H9 (cell line): ENCODE data around the gene CYBC1. TPM values are rescaled to one million over a fixed set of nuclear protein-coding genes. Genes with fewer than 3 reads are reported as not detected.

Source experiments
- DNase-seq: peaks from one replicate; pipeline ENCODE4 v3.0.0-alpha.2; 2017
- H2AFZ ChIP-seq: one replicate; pipeline ENCODE4 v1.6.1; 2013; ENCODE audit warnings: mild to moderate bottlenecking, low read length, control low read depth, moderate library complexity
- H2AK5ac ChIP-seq: 2 replicates; pipeline ENCODE4 v1.6.1; 2013; ENCODE audit warnings: low read length, control low read depth, mixed read lengths; ENCODE audit not compliant: insufficient read length
- H2BK120ac ChIP-seq: one replicate; pipeline ENCODE4 v1.6.1; 2013; ENCODE audit warnings: low read depth, mild to moderate bottlenecking, low read length, control low read depth, inconsistent platforms; ENCODE audit not compliant: poor library complexity, severe bottlenecking
- H2BK12ac ChIP-seq: 2 replicates; pipeline ENCODE4 v1.6.1; 2013; ENCODE audit warnings: low read length, control low read depth, mixed read lengths, low read depth; ENCODE audit not compliant: insufficient read length
- H2BK15ac ChIP-seq: 2 replicates; pipeline ENCODE4 v1.6.1; 2013; ENCODE audit warnings: low read depth, low read length, control low read depth
- H2BK20ac ChIP-seq: one replicate; pipeline ENCODE4 v1.6.1; 2013; ENCODE audit warnings: low read depth, mild to moderate bottlenecking, low read length, control low read depth, inconsistent platforms; ENCODE audit not compliant: poor library complexity, severe bottlenecking
- H2BK5ac ChIP-seq: 2 replicates; pipeline ENCODE4 v1.6.1; 2013; ENCODE audit warnings: low read length, control low read depth, mixed read lengths; ENCODE audit not compliant: insufficient read length
- H3K14ac ChIP-seq: 2 replicates; pipeline ENCODE4 v1.6.1; 2013; ENCODE audit warnings: low read length, control low read depth; ENCODE audit not compliant: insufficient read depth
- H3K18ac ChIP-seq: 2 replicates; pipeline ENCODE4 v1.6.1; 2013; ENCODE audit warnings: low read depth, mild to moderate bottlenecking, mixed read lengths, low read length, control low read depth; ENCODE audit not compliant: insufficient read length
- H3K23ac ChIP-seq: 2 replicates; pipeline ENCODE4 v1.6.1; 2013; ENCODE audit warnings: low read length, control low read depth, mixed read lengths, low read depth; ENCODE audit not compliant: insufficient read length
- H3K23me2 ChIP-seq: 2 replicates; pipeline ENCODE4 v1.6.1; 2013; ENCODE audit warnings: low read depth, mild to moderate bottlenecking, mixed read lengths, low read length, control low read depth; ENCODE audit not compliant: insufficient read length, poor library complexity, severe bottlenecking
- H3K27ac ChIP-seq: 2 replicates; pipeline ENCODE4 v1.5.1; 2013; ENCODE audit warnings: low read length, control low read depth, mixed read lengths, low read depth; ENCODE audit not compliant: insufficient read length
- H3K27me3 ChIP-seq: 2 replicates; pipeline ENCODE4 v1.6.1; 2013; ENCODE audit warnings: low read length, control low read depth, inconsistent platforms; ENCODE audit not compliant: insufficient read depth
- H3K4ac ChIP-seq: 2 replicates; pipeline ENCODE4 v1.6.1; 2013; ENCODE audit warnings: low read depth, mild to moderate bottlenecking, control low read depth, inconsistent platforms, low read length, moderate library complexity
- H3K4me1 ChIP-seq: 2 replicates; pipeline ENCODE4 v1.6.1; 2013; ENCODE audit warnings: low read length, control low read depth, inconsistent platforms; ENCODE audit not compliant: insufficient read depth
- H3K4me2 ChIP-seq: 2 replicates; pipeline ENCODE4 v1.6.1; 2013; ENCODE audit warnings: low read length, control low read depth, mixed read lengths; ENCODE audit not compliant: insufficient read length, insufficient read depth
- H3K56ac ChIP-seq: 2 replicates; pipeline ENCODE4 v1.6.1; 2013; ENCODE audit warnings: low read depth, mild to moderate bottlenecking, mixed read lengths, low read length, control low read depth; ENCODE audit not compliant: insufficient read length
- H3K79me1 ChIP-seq: 2 replicates; pipeline ENCODE4 v1.6.1; 2013; ENCODE audit warnings: low read depth, mild to moderate bottlenecking, moderate library complexity, low read length, control low read depth, inconsistent platforms; ENCODE audit not compliant: insufficient read depth, poor library complexity, severe bottlenecking
- H3K79me2 ChIP-seq: 2 replicates; pipeline ENCODE4 v1.6.1; 2013; ENCODE audit warnings: low read length, control low read depth, inconsistent platforms; ENCODE audit not compliant: insufficient read depth
- H3K9ac ChIP-seq: 2 replicates; pipeline ENCODE4 v1.6.1; 2013; ENCODE audit warnings: low read length, control low read depth, mixed read lengths; ENCODE audit not compliant: insufficient read length; ENCODE audit errors: extremely low read depth
- H3K9me3 ChIP-seq: one replicate; pipeline ENCODE4 v1.6.1; 2013; ENCODE audit warnings: low read depth, low read length, inconsistent platforms; ENCODE audit not compliant: control insufficient read depth
- H3T11ph ChIP-seq: one replicate; pipeline ENCODE4 v1.6.1; 2013; ENCODE audit warnings: mild to moderate bottlenecking, low read length, control low read depth, inconsistent platforms
- H4K20me1 ChIP-seq: one replicate; pipeline ENCODE4 v1.6.1; 2013; ENCODE audit not compliant: control insufficient read depth, insufficient read length, insufficient read depth
- H4K5ac ChIP-seq: 2 replicates; pipeline ENCODE4 v1.6.1; 2013; ENCODE audit warnings: low read depth, mild to moderate bottlenecking, mixed read lengths, low read length, control low read depth; ENCODE audit not compliant: insufficient read length
- H4K8ac ChIP-seq: replicated peaks from 2 replicates; pipeline ENCODE4 v1.6.1; 2013; ENCODE audit warnings: low read length, control low read depth, mixed read lengths, low read depth; ENCODE audit not compliant: insufficient read length
- H4K91ac ChIP-seq: 2 replicates; pipeline ENCODE4 v1.6.1; 2013; ENCODE audit warnings: low read depth, mild to moderate bottlenecking, moderate library complexity, mixed read lengths, low read length, control low read depth; ENCODE audit not compliant: insufficient read length
- H3K27ac Mint-ChIP-seq, 3 experiments: 2 replicates in 2 of 3; 3 replicates in 1 of 3; pipeline ENCODE4 v1.8.0; 2020 to 2021; ENCODE audit warnings: mixed read lengths in 3 of 3, mild to moderate bottlenecking in 1 of 3, moderate library complexity in 1 of 3
- H3K27me3 Mint-ChIP-seq: 2 replicates; pipeline ENCODE4 v1.8.0; 2021; ENCODE audit warnings: low read depth, mild to moderate bottlenecking, moderate library complexity, mixed read lengths
- H3K36me3 Mint-ChIP-seq, 3 experiments: 2 replicates in 2 of 3; 3 replicates in 1 of 3; pipeline ENCODE4 v1.8.0; 2020 to 2021; ENCODE audit warnings: low read depth in 3 of 3, mixed read lengths in 3 of 3; ENCODE audit not compliant: insufficient read depth in 1 of 3
- H3K4me1 Mint-ChIP-seq, 2 experiments: 2 replicates each; pipeline ENCODE4 v1.8.0; 2020; ENCODE audit warnings: mixed read lengths in 2 of 2
- H3K4me3 Mint-ChIP-seq, 2 experiments: 2 replicates in 1 of 2; 3 replicates in 1 of 2; pipeline ENCODE4 v1.8.0; 2020 to 2021; ENCODE audit warnings: mild to moderate bottlenecking in 2 of 2, mixed read lengths in 2 of 2, moderate library complexity in 1 of 2
- H3K9me3 Mint-ChIP-seq, 2 experiments: 2 replicates in 1 of 2; 3 replicates in 1 of 2; pipeline ENCODE4 v1.8.0; 2020; ENCODE audit warnings: mild to moderate bottlenecking in 2 of 2, mixed read lengths in 2 of 2, moderate library complexity in 1 of 2
- CTCF ChIP-seq: fragments of 200-600 bp; sonication (generic); conservative IDR thresholded peaks from 3 replicates; pipeline ENCODE4 v1.8.0; 2021; ENCODE audit warnings: antibody characterized with exemption, mild to moderate bottlenecking
- WGBS: extraction: QIAGEN DNeasy Blood & Tissue Kit; methylation state at CpG from one replicate; pipeline ENCODE4 v1.1.7; 2013; ENCODE audit warnings: missing lambda C conversion rate, low lambda C conversion rate, mixed read lengths; ENCODE audit not compliant: insufficient read length; ENCODE audit errors: extremely low coverage; 5-methylcytosine and 5-hydroxymethylcytosine counted together
- total RNA-seq: library from RNA; stranded (reverse); gene quantifications from 2 replicates; pipeline ENCODE4 v1.2.1, GENCODE V29; 2021

CYBC1 gene
- total RNA-seq, 1 experiment from 2014 or later = 81.7 TPM

DNA sequence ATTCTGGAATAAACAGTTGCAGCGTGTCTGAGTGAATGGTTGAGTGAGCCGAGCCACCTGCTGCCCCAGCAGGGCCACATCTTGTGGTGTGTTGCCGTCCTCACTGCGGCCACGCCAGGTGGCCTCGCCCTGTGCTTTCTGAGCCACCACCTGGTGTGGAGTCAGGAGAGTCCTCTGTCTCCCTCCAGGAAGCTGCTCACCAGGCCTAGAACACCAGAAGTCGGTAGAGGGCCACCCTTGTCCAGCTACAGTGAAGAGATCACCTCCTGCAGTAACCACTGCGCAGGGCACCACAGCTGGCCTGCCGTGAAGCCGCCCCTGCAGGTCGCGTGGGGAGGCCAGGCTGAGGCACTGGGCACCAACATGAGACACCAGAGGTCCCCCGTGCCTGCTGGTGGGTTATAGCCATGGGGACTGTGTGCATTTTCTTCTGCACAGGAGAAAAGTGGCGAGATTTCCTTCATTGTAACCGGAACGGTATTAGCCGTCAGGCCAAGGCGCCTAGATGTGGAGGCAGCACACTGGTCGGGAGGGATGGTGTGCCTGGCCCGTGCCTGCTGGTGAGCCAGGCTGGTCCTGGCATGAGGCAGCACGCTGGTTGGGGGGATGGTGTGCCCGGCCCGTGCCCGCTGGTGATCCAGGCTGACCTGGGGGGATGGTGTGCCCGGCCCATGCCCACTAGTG is 40.1 kb upstream of the CYBC1 start:
- Histone ChIP-seq H3T11ph (no peak overlapping the region), H2BK5ac (no peak overlapping the region), H2BK12ac (no peak overlapping the region), H3K9me3 (no peaks in the 10 kb centered on the region), H3K27me3 (no peaks in the 10 kb centered on the region), H3K9ac (no peak overlapping the region), H2AK5ac (no peak overlapping the region), H2BK120ac (no peak overlapping the region), H3K27ac (no peak overlapping the region), H3K18ac (no peak overlapping the region), H3K79me1 (no peaks in the 10 kb centered on the region), H3K56ac (no peak overlapping the region), H3K79me2 (no peaks in the 10 kb centered on the region), H2BK15ac (no peak overlapping the region), H3K4me1 (no peaks in the 10 kb centered on the region), H3K4ac (no peak overlapping the region), H4K5ac (no peak overlapping the region), H4K20me1 (peaks cover 3% of the 10 kb centered on the region), H2AFZ (no peak overlapping the region), H3K14ac (no peak overlapping the region; the same call in 1 of the 2 replicates), H2BK20ac (no peak overlapping the region), H3K23me2 (no peaks in the 10 kb centered on the region), H3K23ac (no peak overlapping the region), H4K8ac (no peak overlapping the region), H4K91ac (no peak overlapping the region), H3K4me2 (no peak overlapping the region)
- Mint-ChIP-seq H3K27ac (peak overlapping the region in 1 of 3 experiments; percentile 19; a peak in 1 of 7 replicates), H3K9me3 (peaks cover 0 to 2% of the 10 kb centered on the region in 2 experiments; a peak in 1 of 5 replicates), H3K36me3 (peaks cover 11 to 36% (median 29%) of the 10 kb centered on the region in 3 experiments), H3K27me3 (peaks cover 6% of the 10 kb centered on the region), H3K4me1 (peaks cover 8 to 10% of the 10 kb centered on the region in 2 experiments), H3K4me3 (no peak overlapping the region)
- WGBS = no CpG with 5 or more reads among the region's 25 CpGs
- no peak for DNase-seq
- TF ChIP-seq CTCF = no peak
